Astrocyte (in vitro differentiated cells and primary cell): ENCODE data around the gene EEF2K. TPM values are rescaled to one million over a fixed set of nuclear protein-coding genes. Genes with fewer than 3 reads are reported as not detected.

Source experiments
- DNase-seq: peaks from one replicate; pipeline ENCODE4 v3.0.0-alpha.2; 2010; ENCODE audit warnings: low read depth
- FAIRE-seq: peaks from 2 replicates; lab custom pipeline; 2011; peaks lifted over from hg19 to GRCh38; lab: Jason Lieb, UNC
- H2AFZ ChIP-seq: 2 replicates; pipeline ENCODE4 v1.6.0; 2012; ENCODE audit warnings: low read depth, low read length, inconsistent platforms
- H3K27ac ChIP-seq: 2 replicates; pipeline ENCODE4 v1.5.1; 2011; ENCODE audit warnings: low read depth, low read length, inconsistent platforms
- H3K27me3 ChIP-seq: 2 replicates; pipeline ENCODE4 v1.6.0; 2011; ENCODE audit warnings: low read length, inconsistent platforms; ENCODE audit not compliant: insufficient read depth
- H3K36me3 ChIP-seq: 2 replicates; pipeline ENCODE4 v1.5.1; 2011; ENCODE audit warnings: low read length, inconsistent platforms; ENCODE audit not compliant: insufficient read depth
- H3K4me1 ChIP-seq: 2 replicates; pipeline ENCODE4 v1.5.1; 2011; ENCODE audit warnings: low read length, inconsistent platforms; ENCODE audit not compliant: insufficient read depth
- H3K4me2 ChIP-seq: 2 replicates; pipeline ENCODE4 v1.6.0; 2012; ENCODE audit warnings: low read length, inconsistent platforms
- H3K4me3 ChIP-seq: 2 replicates; pipeline ENCODE4 v1.5.1; 2011; ENCODE audit warnings: low read depth, mild to moderate bottlenecking, low read length, inconsistent platforms; ENCODE audit not compliant: insufficient read depth
- H3K79me2 ChIP-seq: 2 replicates; pipeline ENCODE4 v1.6.0; 2012; ENCODE audit warnings: mild to moderate bottlenecking, low read length, inconsistent platforms; ENCODE audit not compliant: insufficient read depth
- H3K9ac ChIP-seq: 2 replicates; pipeline ENCODE4 v1.6.0; 2012; ENCODE audit warnings: mild to moderate bottlenecking, low read length, inconsistent platforms
- H3K9me3 ChIP-seq: 2 replicates; pipeline ENCODE4 v1.5.1; 2012; ENCODE audit warnings: low read depth, mild to moderate bottlenecking, low read length, inconsistent platforms; ENCODE audit not compliant: insufficient read depth
- H4K20me1 ChIP-seq: 2 replicates; pipeline ENCODE4 v1.6.0; 2012; ENCODE audit warnings: low read length, inconsistent platforms; ENCODE audit not compliant: insufficient read depth
- H3K27ac Mint-ChIP-seq: one replicate; pipeline ENCODE4 v1.8.0; 2021; ENCODE audit warnings: mild to moderate bottlenecking, mixed read lengths; ENCODE audit not compliant: unreplicated experiment
- H3K27me3 Mint-ChIP-seq: one replicate; pipeline ENCODE4 v1.8.0; 2021; ENCODE audit warnings: low read depth, mixed read lengths; ENCODE audit not compliant: unreplicated experiment
- H3K36me3 Mint-ChIP-seq: one replicate; pipeline ENCODE4 v1.8.0; 2021; ENCODE audit warnings: low read depth, mixed read lengths; ENCODE audit not compliant: unreplicated experiment
- H3K4me1 Mint-ChIP-seq: one replicate; pipeline ENCODE4 v1.8.0; 2021; ENCODE audit warnings: low read depth, mixed read lengths; ENCODE audit not compliant: unreplicated experiment
- H3K4me3 Mint-ChIP-seq: one replicate; pipeline ENCODE4 v1.8.0; 2021; ENCODE audit warnings: mild to moderate bottlenecking, moderate library complexity, mixed read lengths; ENCODE audit not compliant: unreplicated experiment
- H3K9me3 Mint-ChIP-seq: one replicate; pipeline ENCODE4 v1.8.0; 2021; ENCODE audit warnings: mild to moderate bottlenecking, mixed read lengths; ENCODE audit not compliant: unreplicated experiment
- CTCF ChIP-seq: IDR thresholded peaks from 2 replicates; pipeline ENCODE4 v1.5.1; 2011; ENCODE audit warnings: low read depth, mild to moderate bottlenecking, inconsistent platforms, low read length, moderate library complexity; ENCODE audit not compliant: insufficient read depth
- EZH2 ChIP-seq: IDR thresholded peaks from 2 replicates; pipeline ENCODE4 v1.6.1; 2012; ENCODE audit warnings: mild to moderate bottlenecking, low read length, inconsistent platforms; ENCODE audit not compliant: insufficient read depth
- total RNA-seq: library from RNA; stranded (reverse); gene quantifications from 2 replicates; pipeline ENCODE4 v1.2.1, GENCODE V29; 2021

The EEF2K gene
- total RNA-seq, 1 donor from 2014 or later: 20.9 TPM

GRCh38 chr16:22202261-22202637 lies 3.8 kb upstream of the EEF2K start:
- no peaks in the 10 kb centered on the region for H3K36me3 ChIP-seq
- no peak overlapping the region for H3K9ac ChIP-seq
- Mint-ChIP-seq H3K27ac (no peak overlapping the region), H3K9me3 (no peaks in the 10 kb centered on the region), H3K27me3 (no peaks in the 10 kb centered on the region), H3K36me3 (no peaks in the 10 kb centered on the region), H3K4me3 (no peak overlapping the region), H3K4me1 (peaks cover 10% of the 10 kb centered on the region)
- H4K20me1 ChIP-seq: peaks cover 2% of the 10 kb centered on the region
- FAIRE-seq (no peak), DNase-seq (no peak)
- H3K4me2 ChIP-seq: no peak overlapping the region
- no peak for TF ChIP-seq CTCF
- H3K27ac ChIP-seq: no peak overlapping the region
- no peak overlapping the region for H2AFZ ChIP-seq
- H3K4me3 ChIP-seq: no peak overlapping the region
- H3K4me1 ChIP-seq: peaks cover 16% of the 10 kb centered on the region
- H3K9me3 ChIP-seq: no peaks in the 10 kb centered on the region
- H3K27me3 ChIP-seq: no peaks in the 10 kb centered on the region
- H3K79me2 ChIP-seq: peaks cover 7% of the 10 kb centered on the region

- no peaks in the 10 kb centered on the region for H3K9me3 Mint-ChIP-seq
- Histone ChIP-seq H3K9ac (no peak overlapping the region), H2AFZ (no peak overlapping the region), H4K20me1 (peaks cover 11% of the 10 kb centered on the region), H3K27me3 (no peaks in the 10 kb centered on the region), H3K4me1 (peaks cover 22% of the 10 kb centered on the region), H3K9me3 (no peaks in the 10 kb centered on the region), H3K4me3 (no peak overlapping the region), H3K79me2 (peaks cover 16% of the 10 kb centered on the region), H3K4me2 (no peak overlapping the region), H3K27ac (no peak overlapping the region), H3K36me3 (no peaks in the 10 kb centered on the region)
- TF ChIP-seq CTCF: no peak
- no peak for TF ChIP-seq EZH2
- no peaks in the 10 kb centered on the region for H3K27me3 Mint-ChIP-seq
- no peaks in the 10 kb centered on the region for H3K36me3 Mint-ChIP-seq
- no peak overlapping the region for H3K4me3 Mint-ChIP-seq
- FAIRE-seq: no peak
- peaks cover 19% of the 10 kb centered on the region for H3K4me1 Mint-ChIP-seq
- no peak overlapping the region for H3K27ac Mint-ChIP-seq
- no peak for DNase-seq
These were observed 3.0 kb upstream of the EEF2K start for GRCh38 chr16:22203091-22203490.

GRCh38 chr16:22204091-22204655 lies 1.9 kb upstream of the EEF2K start:
- FAIRE-seq: no peak

More at GRCh38 chr16:22204091-22204655, 1.9 kb upstream of the EEF2K start:
- Histone ChIP-seq H3K9me3 (no peaks in the 10 kb centered on the region), H4K20me1 (peaks cover 21% of the 10 kb centered on the region), H3K9ac (no peak overlapping the region), H3K4me2 (no peak overlapping the region), H2AFZ (no peak overlapping the region), H3K79me2 (peaks cover 26% of the 10 kb centered on the region), H3K27me3 (no peaks in the 10 kb centered on the region), H3K4me3 (no peak overlapping the region), H3K36me3 (no peaks in the 10 kb centered on the region), H3K27ac (no peak overlapping the region), H3K4me1 (peaks cover 16% of the 10 kb centered on the region)
- peaks cover 16% of the 10 kb centered on the region for H3K4me1 Mint-ChIP-seq
- DNase-seq: no peak
- no peaks in the 10 kb centered on the region for H3K27me3 Mint-ChIP-seq
- no peaks in the 10 kb centered on the region for H3K36me3 Mint-ChIP-seq
- TF ChIP-seq CTCF (no peak), EZH2 (no peak)
- H3K4me3 Mint-ChIP-seq: no peak overlapping the region
- H3K27ac Mint-ChIP-seq: no peak overlapping the region
- H3K9me3 Mint-ChIP-seq: no peaks in the 10 kb centered on the region
